T-cell (primary cell): ENCODE data around the gene CPSF4L. TPM values are rescaled to one million over a fixed set of nuclear protein-coding genes. Genes with fewer than 3 reads are reported as not detected.
A peak's percentile ranks its signal among the peaks of the same experiment; 100 is the strongest.

Source experiments
- ATAC-seq, 4 experiments: fragments of 200-7000 bp in 3 of 4; fragments of 150-1000 bp in 1 of 4; cut with Tn5 transposase; replicated peaks in 1 of 4; 1 replicate in 3 of 4; 2 replicates in 1 of 4; pipeline ENCODE4 v1.10.0; 2021; ENCODE audit warnings: moderate library complexity in 3 of 4, mild to moderate bottlenecking in 2 of 4, moderate number of reproducible peaks in 1 of 4
- CTCF ChIA-PET, 2 donors: fragments of 300-600 bp; sonication (Branson Sonifier 250); formaldehyde crosslinking; loops; one replicate each; lab custom pipeline; 2022; ENCODE audit warnings: antibody characterized with exemption in 2 of 2; lab: Charles Lee
- POLR2A ChIA-PET, 2 donors: fragments of 300-600 bp; sonication (Branson Sonifier 250); formaldehyde crosslinking; loops; one replicate each; lab custom pipeline; 2022; ENCODE audit warnings: antibody characterized with exemption in 2 of 2; lab: Charles Lee
- DNase-seq, 35 experiments: peaks; one replicate each; pipeline versions ENCODE4 v3.0.0 to v3.0.0-alpha.2; 2013 to 2023
- H3K27ac ChIP-seq: one replicate; pipeline ENCODE4 v1.5.1; 2013; ENCODE audit warnings: low read length
- H3K27me3 ChIP-seq, 2 experiments: replicated peaks in 1 of 2; 1 replicate in 1 of 2; 2 replicates in 1 of 2; pipeline versions ENCODE4 v1.6.1 to v1.7.0; 2013; ENCODE audit warnings: low read length in 1 of 2, mixed read lengths in 1 of 2; ENCODE audit not compliant: control insufficient read depth in 2 of 2, insufficient read depth in 2 of 2; ENCODE audit errors: extremely low read depth in 1 of 2
- H3K36me3 ChIP-seq, 2 donors: 1 replicate in 1 of 2; 2 replicates in 1 of 2; pipeline versions ENCODE4 v1.6.1 to v1.7.0; 2013; ENCODE audit warnings: low read length in 1 of 2; ENCODE audit not compliant: control insufficient read depth in 2 of 2, insufficient read depth in 1 of 2; ENCODE audit errors: extremely low read depth in 1 of 2
- H3K4me1 ChIP-seq, 2 experiments: 1 replicate in 1 of 2; 2 replicates in 1 of 2; pipeline versions ENCODE4 v1.6.1 to v1.7.0; 2013; ENCODE audit warnings: low read length in 2 of 2, mixed read lengths in 1 of 2; ENCODE audit not compliant: insufficient read depth in 2 of 2, control insufficient read depth in 1 of 2; ENCODE audit errors: extremely low read depth in 1 of 2
- H3K4me3 ChIP-seq, 2 donors: 1 replicate in 1 of 2; 2 replicates in 1 of 2; pipeline versions ENCODE4 v1.5.1 to v1.7.0; 2013; ENCODE audit warnings: mild to moderate bottlenecking in 2 of 2, low read length in 1 of 2, moderate library complexity in 1 of 2; ENCODE audit not compliant: control insufficient read depth in 1 of 2; ENCODE audit errors: extremely low read depth in 1 of 2
- H3K9me3 ChIP-seq: 2 replicates; pipeline ENCODE4 v1.7.0; 2013
- H3K27ac Mint-ChIP-seq, 2 donors: one replicate each; pipeline ENCODE4 v1.8.0; 2020 to 2021; ENCODE audit warnings: mild to moderate bottlenecking in 2 of 2, mixed read lengths in 2 of 2
- H3K27me3 Mint-ChIP-seq, 2 donors: one replicate each; pipeline ENCODE4 v1.8.0; 2021 to 2022; ENCODE audit warnings: mixed read lengths in 2 of 2
- H3K36me3 Mint-ChIP-seq: one replicate; pipeline ENCODE4 v1.8.0; 2021; ENCODE audit warnings: mixed read lengths
- H3K4me1 Mint-ChIP-seq, 3 donors: one replicate each; pipeline ENCODE4 v1.8.0; 2020 to 2022; ENCODE audit warnings: mixed read lengths in 3 of 3, mild to moderate bottlenecking in 1 of 3
- H3K4me3 Mint-ChIP-seq, 3 donors: one replicate each; pipeline ENCODE4 v1.8.0; 2020 to 2022; ENCODE audit warnings: mild to moderate bottlenecking in 3 of 3, mixed read lengths in 3 of 3, moderate library complexity in 3 of 3
- H3K9me3 Mint-ChIP-seq, 3 donors: one replicate each; pipeline ENCODE4 v1.8.0; 2020 to 2022; ENCODE audit warnings: mixed read lengths in 3 of 3
- WGBS: methylation state at CpG from one replicate; pipeline ENCODE4 v1.1.5; 2013; ENCODE audit warnings: missing lambda C conversion rate; ENCODE audit not compliant: insufficient coverage; 5-methylcytosine and 5-hydroxymethylcytosine counted together
- total RNA-seq, 35 experiments: library from RNA in 6 of 35; stranded (reverse) in 6 of 35; fragments of 120-200 nt in 1 of 35; gene quantifications; one replicate each; pipeline versions ENCODE4 v1.2.1 to v1.2.4 and lab custom pipeline; 2013 to 2026

Gene CPSF4L
- total RNA-seq, 5 donors from 2014 or later (not counting 1 experiment from before 2014, with no cell fraction given), result not detected

DNA sequence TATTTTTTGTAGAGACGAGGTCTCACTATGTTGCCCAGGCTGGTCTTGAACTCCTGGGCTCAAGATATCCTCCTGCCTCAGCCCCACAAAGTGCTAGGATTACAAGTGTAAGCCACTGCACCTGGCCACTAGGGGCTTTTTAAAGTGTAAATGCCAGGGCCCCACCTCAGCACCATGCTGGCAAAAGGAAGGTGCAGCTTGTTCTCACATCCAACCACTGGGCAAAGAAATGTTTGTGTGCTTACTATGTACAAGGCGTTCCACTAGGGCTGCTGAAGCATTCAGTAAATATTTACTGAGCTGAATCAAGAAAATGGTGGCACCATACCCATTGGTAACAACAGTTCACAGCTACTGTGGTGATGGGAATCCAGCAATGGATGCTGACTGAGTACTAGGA lies 46.2 kb downstream of the CPSF4L start:
- CTCF ChIA-PET, result interaction anchor here in 1 of 2 donors (0.8 to 1.0 kb wide), 2 partner anchors 13 to 21 kb away, joined by 3 to 4 read pairs; no protein-coding TSS in a partner anchor
- POLR2A ChIA-PET, result no interaction called here
- Histone ChIP-seq H3K9me3 (no peaks in the 10 kb centered on the region), H3K36me3 (peaks cover 5 to 17% of the 10 kb centered on the region in 2 donors), H3K4me3 (no peak overlapping the region), H3K27me3 (no peaks in the 10 kb centered on the region), H3K27ac (no peak overlapping the region), H3K4me1 (peaks cover 4 to 19% of the 10 kb centered on the region in 2 experiments)
- Mint-ChIP-seq H3K4me1 (peaks cover 31 to 47% (median 39%) of the 10 kb centered on the region in 3 donors), H3K27ac (peak overlapping the region; percentile 21 to 48), H3K27me3 (no peaks in the 10 kb centered on the region), H3K4me3 (no peak overlapping the region), H3K9me3 (no peaks in the 10 kb centered on the region), H3K36me3 (peaks cover 27% of the 10 kb centered on the region)
- WGBS, result 100% methylated on average over 2 of the region's 2 CpGs
- peak in 1 of 4 experiments; percentile 30 for ATAC-seq
- no peak for DNase-seq

DNA sequence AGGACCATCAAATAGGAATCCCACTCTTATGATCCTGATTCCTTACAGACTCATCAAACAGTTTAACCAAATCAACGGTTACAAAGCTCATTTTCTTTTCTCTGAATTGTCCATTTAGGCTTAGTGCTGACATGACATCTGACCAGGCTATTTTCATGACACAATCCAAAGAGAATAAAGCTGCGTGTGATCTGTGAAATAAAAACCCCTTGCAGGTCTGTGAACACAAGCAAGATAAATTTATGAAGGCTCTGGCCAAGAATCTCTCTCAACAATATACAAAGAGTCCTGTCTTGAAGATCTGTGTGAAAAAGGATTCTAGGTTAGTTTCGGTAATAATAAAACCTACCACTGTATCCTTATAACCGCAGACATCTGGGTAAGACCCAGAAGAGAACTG lies 46.8 kb downstream of the CPSF4L start:
- peaks cover 31 to 52% (median 44%) of the 10 kb centered on the region in 3 donors for H3K4me1 Mint-ChIP-seq

GRCh38 chr17:73214008-73214407 lies 47.7 kb downstream of the CPSF4L start:
- Histone ChIP-seq H3K9me3 (no peaks in the 10 kb centered on the region), H3K27me3 (no peaks in the 10 kb centered on the region), H3K27ac (no peak overlapping the region), H3K4me1 (peaks cover 4 to 20% of the 10 kb centered on the region in 2 experiments), H3K36me3 (peaks cover 5 to 26% of the 10 kb centered on the region in 2 donors), H3K4me3 (no peak overlapping the region)
- ChIA-PET POLR2A (no interaction called here), CTCF (no interaction called here)
- ATAC-seq (no peak), DNase-seq (no peak)
- Mint-ChIP-seq H3K9me3 (no peaks in the 10 kb centered on the region), H3K36me3 (peaks cover 32% of the 10 kb centered on the region), H3K27ac (peak overlapping the region; percentile 45 to 48), H3K4me1 (peaks cover 31 to 53% (median 45%) of the 10 kb centered on the region in 3 donors), H3K27me3 (no peaks in the 10 kb centered on the region), H3K4me3 (no peak overlapping the region)

More for the DNA sequence above, 46.8 kb downstream of the CPSF4L start:
- ChIA-PET CTCF (interaction anchor here in 1 of 2 donors (1.0 kb wide), 1 partner anchor 13 kb away, joined by 4 read pairs; no protein-coding TSS in a partner anchor), POLR2A (interaction anchor here in 1 of 2 donors (0.7 kb wide), 1 partner anchor 18 kb away, joined by 4 read pairs; no protein-coding TSS in a partner anchor)
- Histone ChIP-seq H3K9me3 (no peaks in the 10 kb centered on the region), H3K36me3 (peaks cover 5 to 21% of the 10 kb centered on the region in 2 donors), H3K27ac (no peak overlapping the region), H3K27me3 (no peaks in the 10 kb centered on the region), H3K4me3 (no peak overlapping the region), H3K4me1 (peaks cover 4 to 20% of the 10 kb centered on the region in 2 experiments)
- no CpG with 5 or more reads among the region's 4 CpGs for WGBS
- Mint-ChIP-seq H3K9me3 (no peaks in the 10 kb centered on the region), H3K4me3 (no peak overlapping the region), H3K27me3 (no peaks in the 10 kb centered on the region), H3K27ac (peak overlapping the region in 1 of 2 donors; percentile 48), H3K36me3 (peaks cover 30% of the 10 kb centered on the region)
- ATAC-seq (no peak), DNase-seq (no peak)

GRCh38 chr17:73211745-73212144 lies 49.9 kb downstream of the CPSF4L start:
- Histone ChIP-seq H3K36me3 (peaks cover 10 to 44% of the 10 kb centered on the region in 2 donors), H3K9me3 (no peaks in the 10 kb centered on the region), H3K4me1 (peaks cover 4 to 20% of the 10 kb centered on the region in 2 experiments), H3K27me3 (no peaks in the 10 kb centered on the region), H3K4me3 (peak overlapping the region in 1 of 2 donors; percentile 5), H3K27ac (peak overlapping the region; percentile 30)
- peak; percentile 31 to 88 (median 84) for ATAC-seq
- H3K4me3 Mint-ChIP-seq, result peak overlapping the region; percentile 55 to 74 (median 68)
- peak; percentile 51 to 86 (median 73) for DNase-seq
- peak overlapping the region; percentile 93 to 94 for H3K27ac Mint-ChIP-seq
- 0% methylated on average over 1 of the region's 13 CpGs for WGBS
- ChIA-PET CTCF (interaction anchor here in 1 of 2 donors (1.0 to 1.1 kb wide), 3 partner anchors 12 to 20 kb away, joined by 3 to 11 read pairs (median 3); no protein-coding TSS in a partner anchor), POLR2A (interaction anchor here in 1 of 2 donors (0.7 kb wide), 2 partner anchors 12 to 20 kb away, joined by 4 to 6 read pairs; no protein-coding TSS in a partner anchor)
- H3K4me1 Mint-ChIP-seq, result peaks cover 35 to 49% (median 40%) of the 10 kb centered on the region in 3 donors
- H3K36me3 Mint-ChIP-seq, result peaks cover 44% of the 10 kb centered on the region
- H3K9me3 Mint-ChIP-seq, result no peaks in the 10 kb centered on the region
- no peaks in the 10 kb centered on the region for H3K27me3 Mint-ChIP-seq

GRCh38 chr17:73210002-73210678 lies 51.5 kb downstream of the CPSF4L start:
- Mint-ChIP-seq H3K36me3 (peaks cover 41% of the 10 kb centered on the region), H3K27me3 (no peaks in the 10 kb centered on the region), H3K4me3 (no peak overlapping the region), H3K9me3 (no peaks in the 10 kb centered on the region), H3K4me1 (peaks cover 20 to 35% (median 28%) of the 10 kb centered on the region in 3 donors), H3K27ac (peak overlapping the region; percentile 93 to 94)
- H3K27ac ChIP-seq, result peak overlapping the region; percentile 9
- peaks cover 4 to 20% of the 10 kb centered on the region in 2 experiments for H3K4me1 ChIP-seq
- DNase-seq (peak in 1 of 35 experiments; percentile 43), ATAC-seq (peak in 1 of 4 experiments; percentile 24)
- peaks cover 5 to 49% of the 10 kb centered on the region in 2 donors for H3K36me3 ChIP-seq
- H3K4me3 ChIP-seq, result no peak overlapping the region
- WGBS, result 20% methylated on average over 1 of the region's 8 CpGs
- ChIA-PET POLR2A (interaction anchor here in 1 of 2 donors (1.1 kb wide), 1 partner anchor 21 kb away, joined by 5 read pairs; no protein-coding TSS in a partner anchor), CTCF (interaction anchor here (0.5 to 0.7 kb wide), 3 partner anchors 19 to 163 kb away, joined by 3 read pairs; no protein-coding TSS in a partner anchor)
- no peaks in the 10 kb centered on the region for H3K27me3 ChIP-seq
- H3K9me3 ChIP-seq, result no peaks in the 10 kb centered on the region

GRCh38 chr17:73209436-73209835 lies 52.2 kb downstream of the CPSF4L start:
- H3K9me3 ChIP-seq, result no peaks in the 10 kb centered on the region
- WGBS, result 100% methylated on average over 9 of the region's 13 CpGs
- H3K36me3 Mint-ChIP-seq, result peaks cover 41% of the 10 kb centered on the region
- H3K36me3 ChIP-seq, result peaks cover 5 to 52% of the 10 kb centered on the region in 2 donors
- H3K4me3 Mint-ChIP-seq, result no peak overlapping the region
- peak overlapping the region in 1 of 2 donors; percentile 76 for H3K27ac Mint-ChIP-seq
- H3K4me1 ChIP-seq, result peaks cover 4 to 22% of the 10 kb centered on the region in 2 experiments
- no peak overlapping the region for H3K27ac ChIP-seq
- H3K4me3 ChIP-seq, result no peak overlapping the region
- H3K27me3 ChIP-seq, result no peaks in the 10 kb centered on the region
- ChIA-PET CTCF (no interaction called here), POLR2A (no interaction called here)
- peaks cover 22 to 30% (median 27%) of the 10 kb centered on the region in 3 donors for H3K4me1 Mint-ChIP-seq
- ATAC-seq (no peak), DNase-seq (no peak)
- no peaks in the 10 kb centered on the region for H3K27me3 Mint-ChIP-seq
- no peaks in the 10 kb centered on the region for H3K9me3 Mint-ChIP-seq
